ENCODE measurements around the gene C10orf143.
A peak's percentile ranks its signal among the peaks of the same experiment; 100 is the strongest.
"Not testable (repeated sequence)": the region's sequence is repeated elsewhere in the genome, so short reads cannot be mapped to it uniquely, and the experiment has no call there.

The C10orf143 gene

DNA sequence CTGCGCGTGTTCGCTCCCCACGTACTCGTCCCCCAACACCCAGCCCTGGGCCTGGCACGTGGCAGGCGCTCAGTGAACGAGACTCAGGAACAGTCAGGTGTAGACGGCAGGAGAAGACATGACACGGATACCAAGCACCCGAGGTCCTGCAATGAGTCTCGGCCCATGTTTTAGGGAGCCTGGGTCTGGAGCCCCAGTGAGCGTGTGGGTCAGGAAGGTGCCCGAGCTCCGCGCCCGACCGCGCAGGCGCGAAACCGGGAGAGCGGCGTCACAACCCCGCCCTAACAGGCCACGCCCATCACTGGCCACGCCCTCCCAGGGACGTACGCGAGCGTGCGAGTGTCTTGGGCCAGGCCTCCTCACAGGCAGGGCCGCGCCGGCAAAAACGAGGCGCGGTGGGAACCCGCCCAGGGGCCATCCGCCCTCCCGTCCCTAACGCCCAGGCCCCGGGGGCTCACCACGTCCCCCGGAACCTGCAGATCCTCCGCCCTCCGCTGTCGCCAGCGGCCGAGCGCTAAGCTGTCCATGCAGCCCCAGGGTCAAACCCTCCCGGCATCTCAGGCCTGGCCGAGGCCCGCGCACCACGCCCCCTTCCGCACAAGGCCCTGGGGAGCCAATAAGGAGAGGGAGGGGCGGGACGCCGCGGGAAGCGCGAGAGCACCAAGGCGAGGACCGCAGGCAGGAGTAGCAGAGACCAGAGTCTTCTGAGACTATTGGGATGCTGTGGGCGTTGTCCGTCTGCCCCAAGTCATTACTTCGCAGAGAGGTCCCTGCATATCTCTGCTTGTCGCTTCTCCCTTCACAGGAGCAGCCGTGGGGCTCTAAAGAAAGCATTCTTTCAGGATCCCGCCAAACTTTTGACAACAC is at the start of gene C10orf143:
C10orf143 (minus strand) TSS at position 585 of the 867 bp plus-strand sequence; CDS start at position 527, 58 bp downstream.
- peak; percentile 93 for DNase-seq

DNA sequence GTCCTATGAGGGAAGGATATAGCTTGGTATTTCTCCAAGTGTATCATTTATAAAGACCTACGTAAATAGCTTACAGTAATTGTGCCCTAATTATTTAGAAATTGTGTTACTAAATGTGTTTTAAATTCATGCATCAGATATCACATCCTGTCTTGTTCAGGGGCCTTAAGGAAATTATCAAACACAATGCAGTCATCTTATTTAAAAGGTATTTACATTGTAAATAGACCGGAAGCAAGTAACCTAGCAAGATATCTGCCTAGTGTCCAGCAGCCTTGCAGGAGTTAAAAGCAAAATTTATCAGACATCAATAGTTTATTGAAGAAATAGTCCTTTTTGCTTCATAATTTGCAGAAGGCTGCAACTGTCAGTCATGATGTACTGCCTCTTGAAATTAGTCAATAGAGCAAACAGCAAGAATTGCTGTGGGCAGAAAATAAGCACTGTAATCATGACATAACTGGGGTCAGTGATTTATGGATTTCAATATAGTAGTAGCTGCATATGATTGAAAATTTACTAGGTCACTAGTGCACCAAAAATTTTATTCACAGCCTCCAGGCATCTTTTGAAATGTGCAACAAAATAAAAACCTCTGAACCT is 48.7 kb upstream of the C10orf143 start:
- no peak for DNase-seq

DNA sequence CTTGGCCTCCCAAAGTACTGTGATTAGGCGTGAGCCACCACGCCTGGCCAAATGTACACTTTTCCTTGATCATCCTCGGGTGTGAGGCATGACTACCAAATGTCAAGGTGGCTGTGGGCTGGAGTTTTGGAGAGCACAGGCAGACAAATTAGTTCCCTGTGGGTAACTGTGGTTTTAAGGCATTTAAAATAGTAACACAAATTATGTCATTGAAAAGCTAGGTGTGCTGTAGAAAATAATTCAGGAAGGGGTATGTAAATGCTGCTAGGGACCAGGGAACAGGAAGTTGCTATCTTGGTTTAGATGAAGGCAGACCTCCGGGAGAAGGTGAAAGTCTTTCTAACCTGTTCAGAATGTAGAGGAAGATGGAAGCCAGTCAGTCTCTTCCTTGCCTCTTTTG is 35.4 kb upstream of the C10orf143 start:
- DNase-seq, result no peak

DNA sequence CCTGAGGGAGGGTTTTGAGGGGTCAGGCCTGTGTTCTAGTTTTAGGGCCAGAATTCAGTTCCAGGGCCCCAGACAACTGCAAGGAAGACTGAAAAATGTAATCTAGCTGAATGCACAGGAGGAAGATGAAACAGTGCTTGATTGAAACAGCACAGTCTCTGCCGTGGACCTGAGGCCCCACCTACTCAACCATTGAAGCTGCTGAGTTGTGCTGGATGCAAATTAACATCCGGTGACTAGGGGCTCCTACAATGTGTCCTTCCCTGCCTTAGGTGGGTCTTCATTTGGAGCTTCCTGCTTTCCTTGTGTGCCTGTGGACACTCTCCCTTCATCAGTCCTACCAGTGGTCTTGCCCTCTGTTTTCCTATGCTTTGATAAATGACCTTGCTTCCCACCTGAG is 31.2 kb upstream of the C10orf143 start:
- no peak for DNase-seq

DNA sequence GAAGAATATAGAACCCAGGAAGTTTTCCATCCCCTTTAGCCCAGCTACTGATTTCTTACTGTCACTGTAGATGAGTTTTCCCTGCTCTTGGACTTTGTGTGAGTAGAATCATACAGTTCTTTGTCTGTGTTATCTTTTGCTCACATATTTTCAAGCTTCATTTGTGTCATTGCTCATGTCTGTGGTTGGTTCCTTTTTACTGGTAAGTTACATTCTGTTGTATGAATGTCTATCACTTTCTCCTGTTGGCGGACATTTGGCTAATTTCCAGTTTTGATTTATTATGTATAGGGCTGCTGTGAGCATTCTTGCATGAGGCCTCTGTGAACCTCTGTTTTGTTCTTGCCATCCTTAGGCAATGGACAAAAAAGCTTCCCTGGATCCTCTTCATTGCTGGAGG is 30.8 kb upstream of the C10orf143 start:
- no peak for DNase-seq

DNA sequence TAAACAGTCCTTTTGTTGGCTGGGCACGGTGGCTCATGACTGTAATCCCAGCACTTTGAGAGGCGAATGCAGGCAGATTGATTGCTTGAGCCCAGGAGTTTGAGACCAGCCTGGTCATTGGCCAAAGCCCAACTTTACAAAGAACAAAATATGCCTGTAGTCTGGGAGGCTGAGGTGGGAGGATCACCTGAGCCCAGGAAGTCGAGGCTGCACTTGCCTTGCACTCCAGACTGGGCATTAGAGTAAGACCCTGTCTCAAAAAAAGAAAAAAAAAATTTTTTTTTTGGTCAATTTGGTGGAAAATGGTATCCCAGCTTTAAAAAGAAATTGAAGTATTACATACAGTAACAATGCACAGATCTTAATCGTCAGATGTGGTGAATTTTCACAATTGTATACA is 30.4 kb upstream of the C10orf143 start:
- DNase-seq, result no peak

DNA sequence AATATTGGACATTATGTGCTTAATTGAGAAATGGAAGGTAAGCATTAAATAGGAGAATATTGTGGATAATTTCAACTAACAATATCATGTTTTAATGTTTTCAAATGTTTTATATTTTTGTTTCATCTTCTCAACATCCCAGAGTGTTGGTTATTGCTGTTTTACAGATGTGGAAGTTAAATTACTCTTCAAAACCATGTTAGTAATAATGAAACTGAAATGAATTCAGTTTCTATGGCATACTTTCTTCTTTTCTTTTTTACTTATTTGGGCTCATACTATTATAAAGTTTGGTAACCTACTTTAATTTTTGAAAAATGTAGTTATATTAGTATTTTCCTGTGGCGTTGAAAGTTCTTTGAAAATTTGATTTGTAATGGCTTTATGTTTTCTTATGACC is 29.8 kb upstream of the C10orf143 start:
- DNase-seq, result no peak

DNA sequence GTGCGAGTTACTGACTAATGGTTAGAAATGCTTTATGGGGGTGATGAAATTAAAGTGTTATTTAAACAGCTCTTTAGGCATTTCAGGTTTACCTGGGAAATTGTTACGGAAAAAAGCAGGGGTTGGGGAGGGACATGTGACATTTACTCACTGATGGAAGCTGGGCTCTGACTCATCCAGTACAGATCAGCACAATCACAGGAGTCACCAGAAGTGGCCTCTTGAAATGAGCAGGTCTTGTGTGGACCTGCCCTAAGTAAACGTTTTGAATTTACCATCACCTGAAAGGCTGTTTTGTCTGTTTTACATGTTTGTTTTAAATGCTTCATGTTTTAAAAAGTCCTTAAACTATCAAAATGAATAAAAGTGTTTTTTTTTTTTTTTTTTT is 27.8 kb upstream of the C10orf143 start:
- DNase-seq, result no peak

DNA sequence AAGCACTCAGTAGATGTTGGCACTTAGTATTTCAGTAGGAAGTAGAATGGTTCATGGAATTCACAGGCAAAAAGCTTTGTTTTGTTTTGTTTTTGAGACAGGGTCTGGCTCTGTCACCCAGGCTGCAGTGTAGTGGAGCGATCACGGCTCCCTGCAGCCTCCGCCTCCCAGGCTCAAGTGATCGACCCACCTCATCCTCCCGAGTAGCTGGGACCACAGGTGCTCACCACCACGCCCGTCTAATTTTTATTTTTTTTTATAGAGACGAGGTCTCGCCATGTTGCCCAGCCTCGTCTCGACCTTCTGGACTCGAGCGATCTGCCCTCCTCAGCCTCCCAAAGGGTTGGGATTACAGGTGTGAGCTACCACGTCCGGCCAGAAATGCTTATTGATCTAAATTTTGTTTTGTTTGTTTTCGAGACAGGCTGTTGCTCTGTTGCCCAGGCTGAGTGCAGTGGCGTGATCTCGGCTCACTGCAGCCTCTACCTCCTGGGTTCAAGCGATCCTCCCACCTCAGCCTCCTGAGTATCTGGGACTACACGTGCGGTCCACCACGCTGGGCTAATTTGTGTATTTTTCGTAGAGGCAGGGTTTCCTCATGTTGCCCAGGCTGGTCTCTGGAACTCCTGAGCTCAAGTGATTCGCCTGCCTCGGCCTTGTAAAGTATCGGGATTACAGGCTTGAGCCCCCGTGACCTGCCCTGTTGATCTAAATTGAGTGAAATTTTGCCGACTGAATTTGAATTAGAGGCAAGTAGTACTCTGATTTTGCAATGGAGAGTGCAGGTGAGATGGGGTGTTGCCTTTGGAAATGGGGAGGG is 27.2 kb upstream of the C10orf143 start:
- DNase-seq, result no peak

DNA sequence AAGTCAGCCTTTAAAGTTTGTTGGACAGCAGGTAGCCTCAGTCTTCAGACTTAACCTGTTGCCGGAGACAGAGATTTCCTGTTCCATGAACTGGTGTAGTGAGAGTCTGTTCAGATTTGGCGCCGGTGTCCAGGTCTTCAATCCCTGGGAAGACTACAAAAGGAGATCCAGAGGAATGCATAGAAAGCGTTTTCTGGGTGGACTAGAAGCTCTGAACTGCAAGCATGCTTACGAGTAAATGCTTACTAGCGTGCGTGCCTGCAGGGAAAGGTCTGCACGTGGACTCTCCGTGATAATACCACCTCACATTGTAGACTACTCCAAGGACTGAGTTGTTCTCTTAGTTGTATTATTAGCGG is 26.4 kb upstream of the C10orf143 start:
- peak; percentile 36 for DNase-seq

DNA sequence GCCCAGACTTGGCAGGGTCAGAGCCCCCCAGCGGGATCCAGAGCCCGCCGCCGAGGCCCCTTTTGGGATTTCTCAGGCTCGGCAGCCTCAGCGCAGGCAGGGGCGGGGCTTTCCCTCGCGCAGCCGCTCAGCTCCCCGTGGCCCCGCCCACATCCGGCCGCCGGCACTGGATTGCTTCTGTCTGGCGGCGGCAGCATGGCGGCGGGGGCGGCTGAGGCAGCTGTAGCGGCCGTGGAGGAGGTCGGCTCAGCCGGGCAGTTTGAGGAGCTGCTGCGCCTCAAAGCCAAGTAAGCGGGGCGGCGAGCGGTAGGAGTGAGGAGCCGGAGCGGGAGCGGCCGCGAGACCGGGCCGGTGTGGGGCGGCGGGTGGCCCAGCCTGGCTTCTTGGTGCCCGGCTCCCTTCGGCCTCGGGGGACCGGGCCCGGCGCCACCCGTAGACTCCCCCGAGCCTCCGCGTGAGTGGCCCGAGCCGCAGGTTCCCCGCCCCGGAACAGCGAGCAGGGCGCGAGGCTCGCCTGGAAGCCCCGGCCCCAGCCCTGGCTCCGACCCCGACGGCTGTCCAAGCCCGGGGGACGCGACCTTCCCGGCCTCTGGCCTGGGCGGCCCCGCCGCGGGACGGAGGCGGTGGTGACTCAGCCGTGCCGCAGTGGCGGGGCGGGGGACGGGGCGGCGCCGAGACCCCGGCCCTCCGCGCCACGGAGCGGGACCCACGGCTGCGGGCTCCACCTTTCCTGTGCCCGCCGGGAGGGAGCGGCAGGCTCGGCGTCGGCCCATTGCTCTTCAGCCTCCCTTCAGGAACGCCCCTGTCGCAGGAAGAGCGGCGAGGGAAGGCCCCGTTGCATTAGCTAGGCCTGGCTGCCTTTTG is 25.8 kb upstream of the C10orf143 start, which contains the start of gene GLRX3:
GLRX3 (plus strand) TSS at position 166 of the 864 bp plus-strand sequence; CDS start at position 196, 30 bp downstream.
- peak; percentile 88 for DNase-seq

DNA sequence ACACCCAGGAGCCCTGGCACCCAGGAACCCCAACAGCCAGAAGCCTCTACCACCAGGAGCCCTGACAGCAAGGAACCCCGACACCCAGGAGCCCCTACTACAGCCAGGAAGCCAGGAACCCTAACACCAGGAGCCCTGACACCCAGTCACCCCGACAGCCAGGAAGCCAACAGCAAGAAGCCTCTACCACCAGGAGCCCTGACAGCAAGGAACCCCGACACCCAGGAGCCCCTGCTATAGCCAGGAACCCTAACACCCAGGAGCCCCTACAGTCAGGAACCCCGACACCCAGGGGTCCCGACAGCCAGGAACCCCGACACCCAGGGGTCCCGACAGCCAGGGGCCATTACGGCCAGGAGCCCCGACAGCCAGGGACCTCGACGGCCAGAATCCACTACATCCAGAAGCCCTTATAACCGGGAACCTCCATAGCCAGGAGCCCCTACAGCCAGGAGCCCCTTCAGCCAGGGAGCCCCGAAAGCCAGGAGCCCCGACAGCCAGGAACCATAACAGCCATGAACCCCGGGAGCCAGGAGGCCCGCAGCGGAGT is 25.1 kb upstream of the C10orf143 start:
- DNase-seq, result no peak

DNA sequence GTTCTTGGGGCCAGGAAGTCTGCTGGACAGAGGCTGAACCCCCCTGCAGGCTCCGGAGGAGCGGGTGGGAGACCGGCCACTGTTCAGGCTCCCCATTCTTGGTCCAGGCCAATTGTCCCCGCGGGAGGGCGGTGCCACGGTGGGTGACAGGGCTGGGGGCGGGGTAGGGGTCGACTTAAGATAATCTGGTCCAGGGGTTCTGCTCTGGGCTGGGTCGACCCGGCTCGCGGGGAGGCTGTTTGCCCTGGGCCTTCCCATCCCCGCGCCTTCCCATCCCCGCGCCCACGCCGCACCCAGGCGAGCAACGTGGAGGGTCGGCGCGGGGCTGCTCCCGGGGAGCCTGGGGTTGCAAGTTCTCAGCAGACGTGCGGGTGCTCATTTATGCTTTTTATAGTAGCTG is 18.3 kb upstream of the C10orf143 start:
- DNase-seq, result no peak

DNA sequence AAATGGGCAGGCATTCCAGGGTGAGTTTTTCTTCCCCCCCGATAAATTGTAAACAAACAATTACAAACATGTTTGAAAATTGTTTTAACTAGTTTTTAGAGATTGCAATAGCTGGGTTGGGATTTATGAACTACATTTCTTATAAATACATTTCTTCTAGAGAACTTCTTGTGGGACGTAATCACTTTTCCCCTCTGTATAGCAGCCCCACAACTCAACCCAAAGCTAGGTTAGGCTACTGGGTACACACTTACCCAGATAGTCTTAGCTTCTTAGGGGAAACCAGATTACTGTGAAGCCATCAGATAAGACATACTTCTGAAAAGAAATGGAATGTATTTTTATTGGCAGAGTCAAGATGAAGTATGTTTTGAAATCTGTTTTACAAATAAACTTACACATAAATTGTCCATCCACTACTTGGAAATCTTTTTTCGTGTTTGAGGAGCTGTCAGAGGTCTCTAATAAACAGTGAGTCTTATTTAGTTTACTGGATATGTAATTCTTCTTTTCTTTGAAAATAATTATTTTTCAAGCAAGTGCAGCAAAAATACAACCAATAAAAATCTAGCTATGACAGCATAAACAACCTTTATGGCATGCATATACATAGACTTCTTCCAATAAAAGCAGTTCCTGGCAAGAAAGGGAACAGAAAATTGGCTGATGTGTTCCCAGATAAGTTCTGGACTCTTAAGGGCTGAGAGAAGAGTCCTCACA is 17.6 kb upstream of the C10orf143 start:
- DNase-seq, result no peak

DNA sequence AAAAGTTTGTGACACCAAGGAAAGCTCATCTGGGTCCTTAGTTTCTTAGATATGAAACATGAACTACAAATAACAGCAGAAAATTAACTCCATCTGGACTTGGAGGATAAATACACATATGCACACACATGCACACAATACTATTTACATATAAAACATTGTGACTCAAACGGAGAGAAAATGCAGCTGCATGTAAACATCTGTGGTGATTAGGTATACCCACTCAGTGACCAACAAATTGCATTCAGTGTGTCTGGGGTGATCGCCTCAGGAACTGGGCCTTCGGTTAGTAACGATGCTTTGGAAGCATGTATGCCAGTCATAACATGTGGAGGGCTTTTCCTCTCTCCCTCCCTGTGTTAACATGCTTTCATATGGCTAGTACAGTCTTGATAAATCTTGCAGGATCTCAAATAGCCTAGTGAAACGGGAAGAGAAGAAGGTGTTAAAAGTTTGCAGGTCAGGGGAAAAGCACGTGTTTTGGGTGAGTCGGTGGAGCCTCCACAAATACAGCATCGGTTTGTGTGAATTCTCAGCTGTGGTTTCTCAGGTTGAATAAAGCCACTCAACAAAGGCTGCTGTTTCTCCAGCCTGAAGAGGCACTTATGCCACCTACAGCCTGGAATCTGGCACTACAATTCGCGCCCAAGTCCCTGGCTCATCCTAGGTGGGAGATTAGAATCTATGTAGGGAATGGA is 16.9 kb upstream of the C10orf143 start:
- DNase-seq, result peak; percentile 78

DNA sequence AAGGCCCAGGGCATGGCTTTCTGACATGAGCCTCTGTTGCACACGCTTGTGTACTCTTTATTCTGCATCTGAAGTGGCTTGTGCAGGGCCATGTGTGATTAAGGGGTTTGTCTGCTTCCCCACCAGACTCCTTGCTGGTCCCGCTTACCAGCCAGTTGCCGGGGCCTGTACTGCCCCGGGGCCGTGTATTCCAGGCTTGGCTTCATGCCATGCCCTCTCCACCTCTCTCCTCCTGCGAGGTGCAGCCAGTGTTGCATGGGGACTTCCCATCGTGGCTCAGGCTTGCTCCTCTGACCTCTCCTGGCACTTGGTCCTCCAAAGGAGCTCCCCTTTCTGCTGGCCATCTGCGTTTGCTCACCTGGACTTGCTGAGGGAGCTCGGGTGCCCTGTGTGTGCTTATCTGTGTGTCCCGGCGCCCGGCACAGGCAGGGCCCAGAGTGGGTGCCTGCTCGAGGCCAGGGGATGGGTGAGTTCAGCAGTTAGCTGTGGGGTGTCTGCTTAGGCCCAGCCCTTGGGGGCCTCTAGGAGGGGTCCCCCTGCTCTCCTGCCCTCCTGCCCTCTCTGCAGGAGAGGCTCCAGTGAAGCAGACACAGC is 11.0 kb upstream of the C10orf143 start:
- no peak for DNase-seq

DNA sequence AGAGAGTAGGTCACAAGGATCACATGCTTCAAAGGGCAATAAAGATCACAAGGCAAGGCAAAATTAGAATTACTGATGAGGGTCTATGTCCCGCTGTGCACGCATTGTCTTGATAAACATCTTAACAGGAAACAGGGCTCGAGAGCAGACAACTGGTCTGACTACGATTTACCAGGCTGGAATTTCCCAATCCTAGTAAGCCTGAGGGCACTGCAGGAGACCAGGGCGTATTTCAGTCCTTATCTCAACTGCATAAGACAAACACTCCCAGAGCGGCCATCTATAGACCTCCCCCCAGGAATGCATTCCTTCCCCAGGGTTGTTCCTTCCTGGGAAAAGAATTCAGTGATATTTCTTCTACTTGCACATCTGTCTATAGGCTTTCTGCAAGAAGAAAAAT is 6.9 kb upstream of the C10orf143 start:
- DNase-seq, result not testable (repeated sequence)

DNA sequence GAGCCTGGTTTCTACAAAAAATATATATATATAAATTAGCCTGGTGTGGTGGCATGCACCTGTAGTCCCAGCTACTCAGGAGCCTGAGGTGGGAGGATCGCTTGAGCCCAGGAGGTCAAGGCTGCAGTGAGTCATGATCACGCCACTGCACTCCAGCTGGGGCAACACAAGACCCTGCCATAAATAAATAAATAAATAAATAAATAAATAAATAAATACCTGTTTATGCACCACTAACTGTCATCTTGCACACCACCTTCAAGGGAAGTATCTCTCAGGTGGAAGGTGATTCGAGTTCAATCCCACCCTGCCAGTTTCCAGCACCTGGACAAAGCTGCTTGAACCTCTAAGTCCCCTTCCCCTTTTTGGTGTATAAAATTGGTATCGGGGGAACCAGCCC is 6.3 kb upstream of the C10orf143 start:
- DNase-seq, result not testable (repeated sequence)

DNA sequence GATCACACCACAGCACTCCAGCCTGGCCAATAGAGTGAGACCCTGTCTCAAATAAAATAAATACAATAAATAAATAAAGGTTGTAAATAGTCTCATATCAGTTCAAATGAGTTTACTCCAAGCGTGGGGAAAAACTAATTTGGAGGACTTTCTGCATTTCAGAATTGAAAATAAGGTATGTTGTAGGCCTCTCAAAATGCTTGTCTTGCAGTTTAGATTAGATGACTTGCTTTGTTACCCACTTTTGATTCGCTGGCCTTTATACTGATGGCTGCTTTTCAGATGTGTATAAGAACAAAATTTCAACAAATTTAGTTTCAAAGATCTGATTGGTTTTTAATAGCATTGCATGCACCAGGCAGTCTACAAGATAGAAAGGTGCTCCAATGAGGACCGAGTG is 2.2 kb upstream of the C10orf143 start:
- no peak for DNase-seq

DNA sequence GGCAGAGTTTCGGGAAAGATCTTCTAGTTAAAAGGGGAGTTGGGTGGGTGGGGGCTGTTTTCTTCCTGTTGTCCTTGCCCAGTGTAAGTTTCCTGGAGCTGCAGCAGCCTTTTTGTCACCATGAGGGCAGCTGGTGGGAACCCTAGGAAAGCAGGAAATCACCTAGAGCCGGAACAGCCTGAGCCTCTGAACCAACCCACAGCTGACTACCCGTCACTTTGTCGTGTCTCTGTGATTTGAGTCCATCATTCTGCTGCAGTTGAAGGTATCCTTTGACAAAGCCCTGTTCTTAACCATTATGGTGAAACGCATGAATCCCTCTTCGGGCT is 1.2 kb upstream of the C10orf143 start:
- no peak for DNase-seq
